Ishikawa (cell line): ENCODE results near the gene KDM5B.

Source experiments
- CEBPB ChIP-seq: IDR thresholded peaks from 2 replicates; pipeline ENCODE4 v1.6.1; 2012
- CREB1 ChIP-seq: IDR thresholded peaks from 2 replicates; pipeline ENCODE4 v1.6.1; 2012; ENCODE audit warnings: low read depth
- EGR1 ChIP-seq: IDR thresholded peaks from 2 replicates; pipeline ENCODE4 v1.6.1; 2012
- EP300 ChIP-seq: IDR thresholded peaks from 2 replicates; pipeline ENCODE4 v1.6.1; 2012; ENCODE audit warnings: borderline replicate concordance
- FOXM1 ChIP-seq: IDR thresholded peaks from 2 replicates; pipeline ENCODE4 v1.6.1; 2012; ENCODE audit warnings: low read depth, borderline replicate concordance
- NFIC ChIP-seq: IDR thresholded peaks from 2 replicates; pipeline ENCODE4 v1.6.1; 2012
- RAD21 ChIP-seq: IDR thresholded peaks from 2 replicates; pipeline ENCODE4 v1.6.1; 2012; ENCODE audit warnings: low read depth
- TAF1 ChIP-seq: IDR thresholded peaks from 2 replicates; pipeline ENCODE4 v1.6.1; 2012; ENCODE audit warnings: low read depth, mild to moderate bottlenecking
- TCF12 ChIP-seq: IDR thresholded peaks from 2 replicates; pipeline ENCODE4 v1.6.1; 2012; ENCODE audit warnings: low read depth
- USF1 ChIP-seq: IDR thresholded peaks from 2 replicates; pipeline ENCODE4 v1.6.1; 2012
- TF ChIP-seq, protein P1 (sequence below): IDR thresholded peaks from 2 replicates; pipeline ENCODE4 v1.6.1; 2012; ENCODE audit warnings: low read depth, mild to moderate bottlenecking
- TF ChIP-seq, protein P2 (sequence below): IDR thresholded peaks from 2 replicates; pipeline ENCODE4 v1.6.1; 2012

DNA sequence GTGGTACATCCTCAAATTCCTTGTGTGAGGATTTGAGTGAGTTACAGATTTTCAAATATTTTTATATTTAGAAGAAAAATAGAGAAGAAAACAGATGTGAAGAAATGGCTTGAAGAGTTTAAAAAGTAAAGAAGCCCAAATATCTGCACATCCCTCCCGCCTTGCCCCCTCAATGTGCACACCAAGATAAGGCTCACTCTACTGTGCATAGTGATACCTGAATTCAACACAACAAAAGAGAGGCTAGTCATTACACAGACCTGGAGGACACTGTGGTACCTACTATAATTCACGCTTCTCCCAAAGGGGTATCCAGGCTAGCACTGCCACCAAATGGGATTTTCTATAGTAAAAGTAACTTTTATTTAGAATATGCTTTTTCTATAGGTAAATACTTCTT is 53.9 kb downstream of the KDM5B start:
- no peak for TF ChIP-seq EGR1
- TF ChIP-seq TAF1: no peak
- TF ChIP-seq CEBPB: no peak
- TF ChIP-seq, protein P1, sequence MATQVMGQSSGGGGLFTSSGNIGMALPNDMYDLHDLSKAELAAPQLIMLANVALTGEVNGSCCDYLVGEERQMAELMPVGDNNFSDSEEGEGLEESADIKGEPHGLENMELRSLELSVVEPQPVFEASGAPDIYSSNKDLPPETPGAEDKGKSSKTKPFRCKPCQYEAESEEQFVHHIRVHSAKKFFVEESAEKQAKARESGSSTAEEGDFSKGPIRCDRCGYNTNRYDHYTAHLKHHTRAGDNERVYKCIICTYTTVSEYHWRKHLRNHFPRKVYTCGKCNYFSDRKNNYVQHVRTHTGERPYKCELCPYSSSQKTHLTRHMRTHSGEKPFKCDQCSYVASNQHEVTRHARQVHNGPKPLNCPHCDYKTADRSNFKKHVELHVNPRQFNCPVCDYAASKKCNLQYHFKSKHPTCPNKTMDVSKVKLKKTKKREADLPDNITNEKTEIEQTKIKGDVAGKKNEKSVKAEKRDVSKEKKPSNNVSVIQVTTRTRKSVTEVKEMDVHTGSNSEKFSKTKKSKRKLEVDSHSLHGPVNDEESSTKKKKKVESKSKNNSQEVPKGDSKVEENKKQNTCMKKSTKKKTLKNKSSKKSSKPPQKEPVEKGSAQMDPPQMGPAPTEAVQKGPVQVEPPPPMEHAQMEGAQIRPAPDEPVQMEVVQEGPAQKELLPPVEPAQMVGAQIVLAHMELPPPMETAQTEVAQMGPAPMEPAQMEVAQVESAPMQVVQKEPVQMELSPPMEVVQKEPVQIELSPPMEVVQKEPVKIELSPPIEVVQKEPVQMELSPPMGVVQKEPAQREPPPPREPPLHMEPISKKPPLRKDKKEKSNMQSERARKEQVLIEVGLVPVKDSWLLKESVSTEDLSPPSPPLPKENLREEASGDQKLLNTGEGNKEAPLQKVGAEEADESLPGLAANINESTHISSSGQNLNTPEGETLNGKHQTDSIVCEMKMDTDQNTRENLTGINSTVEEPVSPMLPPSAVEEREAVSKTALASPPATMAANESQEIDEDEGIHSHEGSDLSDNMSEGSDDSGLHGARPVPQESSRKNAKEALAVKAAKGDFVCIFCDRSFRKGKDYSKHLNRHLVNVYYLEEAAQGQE: no peak
- TF ChIP-seq TCF12: no peak
- TF ChIP-seq RAD21: no peak
- no peak for TF ChIP-seq USF1
- TF ChIP-seq, protein P2, sequence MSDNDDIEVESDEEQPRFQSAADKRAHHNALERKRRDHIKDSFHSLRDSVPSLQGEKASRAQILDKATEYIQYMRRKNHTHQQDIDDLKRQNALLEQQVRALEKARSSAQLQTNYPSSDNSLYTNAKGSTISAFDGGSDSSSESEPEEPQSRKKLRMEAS: no peak
- TF ChIP-seq EP300: no peak
- no peak for TF ChIP-seq FOXM1
- TF ChIP-seq NFIC: no peak
- TF ChIP-seq CREB1: no peak
